ENCODE data around the gene UCP3.

Gene UCP3

GRCh38 chr11:74018331-74019005 lies 9.6 kb upstream of the UCP3 start:
- peak; percentile 84 to 91 for DNase-seq

GRCh38 chr11:74017631-74018030 lies 8.7 kb upstream of the UCP3 start:
- no peak for DNase-seq

GRCh38 chr11:74015919-74016684 lies 7.2 kb upstream of the UCP3 start:
- no peak for DNase-seq

GRCh38 chr11:74014880-74015279 lies 6.0 kb upstream of the UCP3 start:
- DNase-seq, result no peak

- DNase-seq, result no peak
Observed at GRCh38 chr11:74013141-74013540, 4.3 kb upstream of the UCP3 start.

GRCh38 chr11:74012074-74012809 lies 3.4 kb upstream of the UCP3 start:
- no peak for DNase-seq

- DNase-seq, result peak in 1 of 2 donors; percentile 45
Observed at GRCh38 chr11:74011360-74012073, 2.6 kb upstream of the UCP3 start.

GRCh38 chr11:74010306-74011300 lies 1.7 kb upstream of the UCP3 start:
- no peak for DNase-seq

- no peak for DNase-seq
Observed at GRCh38 chr11:74009675-74010305, 905 bp upstream of the UCP3 start.

GRCh38 chr11:74009230-74009547 lies 304 bp upstream of the UCP3 start:
- DNase-seq, result no peak

GRCh38 chr11:74007691-74008372 lies 1.1 kb downstream of the UCP3 start:
- DNase-seq, result no peak

GRCh38 chr11:74006743-74007304 lies 2.1 kb downstream of the UCP3 start:
- DNase-seq, result no peak

GRCh38 chr11:74005721-74006517 lies 3.0 kb downstream of the UCP3 start:
- no peak for DNase-seq

GRCh38 chr11:74004759-74005615 lies 3.9 kb downstream of the UCP3 start:
- DNase-seq, result no peak

GRCh38 chr11:74004046-74004695 lies 4.7 kb downstream of the UCP3 start:
- DNase-seq, result no peak

- no peak for DNase-seq
Observed at GRCh38 chr11:74002832-74003231, 6.1 kb downstream of the UCP3 start.

GRCh38 chr11:74001822-74002286 lies 7.0 kb downstream of the UCP3 start:
- no peak for DNase-seq

All from inflammatory macrophage treated with lipopolysaccharide for 1 hour (primary cell).